AG04450 (cell line): ENCODE results near the gene IFI27. TPM values are rescaled to one million over a fixed set of nuclear protein-coding genes. Genes with fewer than 3 reads are reported as not detected.

ENCODE experiments used
- CTCF ChIA-PET: fragments of 300-600, 350-600 bp; formaldehyde crosslinking; extraction: SDS; loops from one replicate; lab custom pipeline; 2022; ENCODE audit warnings: antibody characterized with exemption, inconsistent platforms; lab: Charles Lee
- POLR2A ChIA-PET: fragments of 350-600 bp; formaldehyde crosslinking; extraction: SDS; loops from one replicate; lab custom pipeline; 2021; ENCODE audit warnings: antibody characterized with exemption, inconsistent platforms; lab: Yijun Ruan, JAX
- DNase-seq: peaks from one replicate; pipeline ENCODE4 v3.0.0-alpha.2; 2011; ENCODE audit warnings: low read depth, low spot score
- H3K27ac ChIP-seq: one replicate; pipeline ENCODE4 v1.5.1; 2012; ENCODE audit warnings: low read depth, low read length, control low read depth
- H3K27me3 ChIP-seq: one replicate; pipeline ENCODE4 v1.6.0; 2012; ENCODE audit warnings: low read length; ENCODE audit not compliant: control insufficient read depth, insufficient read depth
- H3K4me3 ChIP-seq: 2 replicates; pipeline ENCODE4 v1.5.1; 2011; ENCODE audit warnings: mild to moderate bottlenecking, low read depth, low read length, control low read depth
- H3K9me3 ChIP-seq: 2 replicates; pipeline ENCODE4 v1.5.1; 2012; ENCODE audit warnings: low read length; ENCODE audit not compliant: control insufficient read depth, insufficient read depth
- polyA plus RNA-seq: library from polyadenylated mRNA; depleted of rRNA; stranded (reverse); fragments of >200 nt; gene quantifications from 2 replicates; pipeline ENCODE4 v1.2.3, GENCODE V29; 2011
- TF ChIP-seq, protein P1 (sequence below): IDR thresholded peaks from 2 replicates; pipeline ENCODE4 v1.5.1; 2011; ENCODE audit warnings: low read depth, low read length, control low read depth, inconsistent platforms

The IFI27 gene
- polyA plus RNA-seq, 1 experiment: 1.4 TPM

DNA sequence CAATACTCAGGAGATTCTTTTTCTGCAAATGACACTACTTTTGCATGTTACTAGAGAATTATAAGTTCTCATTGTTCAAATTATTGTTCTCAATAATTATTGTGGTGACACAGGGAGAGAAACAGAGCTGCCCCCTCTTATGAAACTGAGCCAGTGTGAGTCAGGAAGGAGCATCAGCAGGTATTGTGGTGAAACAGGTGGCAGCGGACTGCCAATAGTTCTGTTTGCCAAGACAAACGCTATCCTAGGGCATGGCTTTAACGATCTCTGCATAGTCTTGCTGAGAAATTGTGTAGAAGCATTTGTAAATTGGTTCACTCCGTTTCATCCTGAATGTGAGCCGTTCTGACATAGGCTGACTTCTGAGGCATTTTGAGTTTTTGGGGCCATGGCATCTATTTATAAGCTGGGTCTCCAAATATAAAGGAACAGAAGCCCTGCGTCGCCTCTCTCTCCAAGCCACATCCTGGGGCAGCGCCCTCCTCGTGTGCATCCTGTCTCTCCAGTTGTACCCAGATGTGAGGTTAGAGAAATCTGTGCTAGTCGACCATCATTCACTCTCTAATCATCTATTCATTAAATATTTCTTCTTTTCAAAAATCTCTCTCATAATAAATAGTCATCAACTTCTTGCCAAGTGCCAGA is 47.8 kb downstream of the IFI27 start:
- H3K9me3 ChIP-seq: no peaks in the 10 kb centered on the region
- peaks cover 6% of the 10 kb centered on the region for H3K27me3 ChIP-seq
- TF ChIP-seq, protein P1, sequence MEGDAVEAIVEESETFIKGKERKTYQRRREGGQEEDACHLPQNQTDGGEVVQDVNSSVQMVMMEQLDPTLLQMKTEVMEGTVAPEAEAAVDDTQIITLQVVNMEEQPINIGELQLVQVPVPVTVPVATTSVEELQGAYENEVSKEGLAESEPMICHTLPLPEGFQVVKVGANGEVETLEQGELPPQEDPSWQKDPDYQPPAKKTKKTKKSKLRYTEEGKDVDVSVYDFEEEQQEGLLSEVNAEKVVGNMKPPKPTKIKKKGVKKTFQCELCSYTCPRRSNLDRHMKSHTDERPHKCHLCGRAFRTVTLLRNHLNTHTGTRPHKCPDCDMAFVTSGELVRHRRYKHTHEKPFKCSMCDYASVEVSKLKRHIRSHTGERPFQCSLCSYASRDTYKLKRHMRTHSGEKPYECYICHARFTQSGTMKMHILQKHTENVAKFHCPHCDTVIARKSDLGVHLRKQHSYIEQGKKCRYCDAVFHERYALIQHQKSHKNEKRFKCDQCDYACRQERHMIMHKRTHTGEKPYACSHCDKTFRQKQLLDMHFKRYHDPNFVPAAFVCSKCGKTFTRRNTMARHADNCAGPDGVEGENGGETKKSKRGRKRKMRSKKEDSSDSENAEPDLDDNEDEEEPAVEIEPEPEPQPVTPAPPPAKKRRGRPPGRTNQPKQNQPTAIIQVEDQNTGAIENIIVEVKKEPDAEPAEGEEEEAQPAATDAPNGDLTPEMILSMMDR: no peak
- DNase-seq: no peak
- ChIA-PET CTCF (interaction anchor here (1.5 kb wide), 1 partner anchor 26 kb away, joined by 9 read pairs; no protein-coding TSS in a partner anchor), POLR2A (no interaction called here)
- no peak overlapping the region for H3K27ac ChIP-seq
- H3K4me3 ChIP-seq: no peak overlapping the region

DNA sequence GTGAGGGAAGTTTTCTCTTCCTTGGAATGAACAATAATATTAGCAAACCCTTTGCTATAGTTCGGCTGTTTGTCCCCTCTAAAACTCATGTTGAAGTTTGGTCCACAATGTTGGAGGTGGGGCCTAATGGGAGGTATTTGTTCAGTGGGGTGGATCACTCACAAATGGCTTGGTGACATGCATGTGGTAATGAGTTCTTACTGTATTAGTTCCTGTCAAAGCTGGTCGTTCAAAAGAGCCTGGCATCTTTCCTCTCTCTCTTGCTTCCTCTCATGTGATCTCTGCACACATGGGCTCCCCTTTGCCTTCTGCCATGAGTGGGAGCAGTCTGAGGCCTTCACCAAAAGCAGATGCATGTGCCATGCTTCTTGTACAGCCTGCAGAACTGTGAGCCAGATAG is 50.5 kb downstream of the IFI27 start:
- no peaks in the 10 kb centered on the region for H3K9me3 ChIP-seq
- ChIA-PET CTCF (interaction anchor here (0.7 to 1.9 kb wide), 2 partner anchors 10 to 29 kb away, joined by 4 to 5 read pairs; no protein-coding TSS in a partner anchor), POLR2A (no interaction called here)
- TF ChIP-seq, protein P1: no peak
- H3K4me3 ChIP-seq: no peak overlapping the region
- no peak overlapping the region for H3K27ac ChIP-seq
- H3K27me3 ChIP-seq: peaks cover 15% of the 10 kb centered on the region
- DNase-seq: no peak

DNA sequence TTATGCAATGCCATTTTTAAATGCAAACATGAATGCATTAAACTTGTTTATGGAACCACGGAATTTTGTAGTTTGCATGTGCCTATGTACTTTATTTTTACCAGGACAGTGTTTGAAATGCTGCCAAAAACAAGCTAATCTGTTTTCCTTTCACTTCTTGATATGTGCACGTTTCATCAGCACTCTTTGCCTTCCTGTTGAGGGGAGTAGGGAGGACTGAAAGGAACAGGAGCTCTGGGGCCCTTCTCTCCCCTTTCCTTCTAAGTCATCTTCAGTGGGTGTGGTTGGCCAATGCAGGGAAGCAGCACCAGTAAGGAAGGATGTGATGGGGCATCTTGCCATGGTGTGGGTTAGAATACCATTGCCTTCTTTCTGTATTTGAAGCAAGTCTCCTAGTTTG is 51.4 kb downstream of the IFI27 start:
- Histone ChIP-seq H3K27me3 (peaks cover 15% of the 10 kb centered on the region), H3K27ac (no peak overlapping the region), H3K4me3 (no peak overlapping the region), H3K9me3 (no peaks in the 10 kb centered on the region)
- ChIA-PET CTCF (interaction anchor here (1.1 to 1.9 kb wide), 3 partner anchors 19 to 30 kb away, joined by 3 to 11 read pairs (median 4); no protein-coding TSS in a partner anchor), POLR2A (no interaction called here)
- no peak for DNase-seq
- TF ChIP-seq, protein P1: no peak

DNA sequence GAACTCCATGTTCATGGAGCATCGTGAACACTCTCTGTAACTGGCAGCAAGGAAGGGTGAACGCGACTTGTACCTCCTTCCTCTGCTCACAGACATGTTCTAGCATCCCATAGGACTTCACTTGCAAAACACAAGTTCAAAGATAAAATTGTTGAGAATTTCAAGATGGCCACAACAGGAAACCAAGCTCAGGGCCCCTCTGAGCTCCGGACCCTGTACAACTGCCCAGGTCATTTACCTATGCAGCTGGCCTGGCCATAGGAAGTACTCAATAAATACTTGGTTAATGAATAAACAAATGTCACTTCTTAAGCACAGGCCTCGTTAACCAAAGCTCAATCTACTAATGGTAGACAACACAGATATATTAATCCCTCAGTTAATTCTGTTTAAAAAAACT is 51.9 kb downstream of the IFI27 start:
- no peak for DNase-seq
- peaks cover 15% of the 10 kb centered on the region for H3K27me3 ChIP-seq
- CTCF ChIA-PET: interaction anchor here (1.1 to 1.9 kb wide), 3 partner anchors 18 to 30 kb away, joined by 3 to 11 read pairs (median 4); no protein-coding TSS in a partner anchor
- POLR2A ChIA-PET: no interaction called here
- TF ChIP-seq, protein P1: no peak
- no peak overlapping the region for H3K4me3 ChIP-seq
- H3K27ac ChIP-seq: no peak overlapping the region
- no peaks in the 10 kb centered on the region for H3K9me3 ChIP-seq

DNA sequence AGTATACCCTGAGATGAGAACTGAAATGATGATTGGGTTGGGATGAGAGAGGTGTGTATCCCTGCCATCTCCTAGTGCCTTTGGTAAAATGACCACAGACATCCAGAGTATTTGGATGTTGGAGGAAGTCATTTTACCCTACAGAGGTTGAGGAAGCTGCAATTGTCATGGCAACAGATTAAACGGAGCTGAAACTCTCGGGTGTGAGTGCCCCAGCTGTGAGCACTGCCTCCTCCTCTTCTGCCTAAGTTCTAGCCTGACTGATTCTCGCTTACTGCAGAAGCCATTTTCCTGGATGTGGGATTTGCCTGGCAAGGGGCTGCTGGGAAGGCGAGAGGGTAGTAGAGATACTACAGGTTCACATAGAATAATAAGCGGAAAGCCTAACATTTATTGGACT is 53.3 kb downstream of the IFI27 start:
- H3K27ac ChIP-seq: no peak overlapping the region
- H3K9me3 ChIP-seq: no peaks in the 10 kb centered on the region
- TF ChIP-seq, protein P1: no peak
- H3K4me3 ChIP-seq: no peak overlapping the region
- POLR2A ChIA-PET: no interaction called here
- DNase-seq: no peak
- CTCF ChIA-PET: interaction anchor here (1.1 kb wide), 1 partner anchor 32 kb away, joined by 3 read pairs; no protein-coding TSS in a partner anchor
- H3K27me3 ChIP-seq: peaks cover 12% of the 10 kb centered on the region
